Cardiac ventricle fibroblast (primary cell): Measurements from ENCODE around the gene USP36. TPM values are rescaled to one million over a fixed set of nuclear protein-coding genes. Genes with fewer than 3 reads are reported as not detected.

Experiments used
- total RNA-seq: library from RNA; depleted of rRNA; stranded (reverse); fragments of >200 nt; gene quantifications from 2 replicates; pipeline ENCODE4 v1.2.3, GENCODE V29; 2015

Gene USP36
- total RNA-seq = 25.3 and 28.5 TPM in 2 replicates

DNA sequence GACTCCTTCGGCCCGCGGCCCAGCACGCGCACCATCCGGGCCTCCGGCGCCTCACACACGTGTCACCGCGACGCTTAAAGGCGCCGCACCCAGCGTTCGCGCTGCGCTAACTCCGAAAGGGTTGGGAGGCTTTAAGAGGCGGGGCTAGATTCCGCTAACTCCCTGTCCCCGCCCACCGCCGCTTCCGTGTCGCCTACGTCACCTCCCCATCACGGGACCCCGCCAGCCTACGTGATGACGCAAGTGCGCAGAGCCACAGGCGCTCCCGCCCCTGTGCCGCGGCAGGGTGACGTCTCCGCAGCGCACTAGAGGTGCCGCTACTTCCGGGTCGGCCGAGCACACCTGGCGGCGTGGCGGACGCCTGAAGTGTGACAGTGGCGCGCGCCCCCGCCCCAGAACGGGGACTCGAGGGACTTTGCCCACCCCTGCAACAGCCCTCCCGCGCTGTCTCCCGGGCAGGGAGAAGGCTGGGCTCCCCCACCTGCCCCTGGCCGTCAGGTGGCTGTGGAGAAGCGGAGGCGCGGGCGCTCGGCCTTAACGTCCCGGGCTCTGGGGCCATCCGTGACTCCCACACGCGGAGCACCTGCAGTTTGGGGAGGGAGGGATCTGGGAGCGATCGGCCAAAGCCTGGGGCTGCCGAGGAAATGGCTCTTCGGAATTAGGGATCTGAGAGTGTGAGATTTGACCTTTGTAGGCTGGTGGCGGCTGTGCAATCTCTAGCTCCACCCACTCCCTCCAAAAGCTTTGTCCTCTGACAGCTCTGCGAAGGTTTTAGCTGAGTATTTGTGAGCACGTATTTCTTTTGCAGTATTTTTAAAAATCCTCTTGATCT lies at the start of gene USP36:
Gene USP36 (minus strand): TSS at position 35 of the 832 bp plus-strand sequence. CDS start 4,451 bp downstream, outside the sequence.

DNA sequence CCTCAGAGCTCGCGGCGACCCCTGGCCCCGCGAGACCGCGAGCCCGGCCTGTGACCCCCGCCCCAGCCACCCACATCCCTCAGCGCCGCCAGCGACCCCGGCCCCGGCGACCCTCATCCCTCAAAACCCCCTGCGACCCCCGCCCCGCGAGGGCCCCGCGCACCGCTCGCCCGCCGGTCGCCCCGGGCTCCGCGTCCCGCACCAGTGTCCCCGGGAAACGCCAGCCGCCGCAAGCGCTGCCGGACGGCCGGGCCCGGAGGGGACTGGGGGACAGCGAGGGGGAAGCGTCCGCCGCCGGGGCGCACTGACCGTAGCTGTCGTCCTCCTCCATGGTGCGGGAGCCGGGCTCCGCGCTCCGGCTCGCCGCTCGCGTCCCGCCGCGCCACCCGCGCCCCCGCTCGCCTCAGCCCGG lies 58.7 kb downstream of the USP36 start, which contains the start of gene CYTH1:
Gene CYTH1 (minus strand): TSS at position 381 of the 412 bp plus-strand sequence. CDS start 50 bp downstream, at position 331.

Other genes starting within 250 kb of the USP36 start
- gene CYTH1, start 58.5 kb downstream of the USP36 start, total RNA-seq = 9.5 and 11.0 TPM in 2 replicates
- gene CEP295NL, start 62.4 kb upstream of the USP36 start, total RNA-seq = 0.20 and 0.62 TPM in 2 replicates
- 392 and 404 TPM in 2 replicates for gene TIMP2, start 84.6 kb upstream of the USP36 start, total RNA-seq
- 579 and 706 TPM in 2 replicates for gene LGALS3BP, start 139.1 kb upstream of the USP36 start, total RNA-seq
- gene CANT1, start 168.9 kb upstream of the USP36 start, total RNA-seq = 24.1 and 28.7 TPM in 2 replicates
- gene C1QTNF1, start 183.4 kb upstream of the USP36 start, total RNA-seq = 587 and 650 TPM in 2 replicates
- gene ENGASE, start 234.0 kb upstream of the USP36 start, total RNA-seq = 9.8 and 13.4 TPM in 2 replicates